Activated CD4-positive, CD25-positive, alpha-beta regulatory T cell treated with anti-CD3 and anti-CD28 coated beads, Interleukin-2, amount 50 U/mL, for 72 hours (primary cell): ENCODE results near the gene ABCC11.
A peak's percentile ranks its signal among the peaks of the same experiment; 100 is the strongest.
"Not testable (repeated sequence)": the region's sequence is repeated elsewhere in the genome, so short reads cannot be mapped to it uniquely, and the experiment has no call there.

Source experiments
- DNase-seq: peaks from one replicate; pipeline ENCODE4 v3.0.0; 2021

The ABCC11 gene

GRCh38 chr16:48197294-48197693, 50.0 kb downstream of the ABCC11 start:
- no peak for DNase-seq

DNA sequence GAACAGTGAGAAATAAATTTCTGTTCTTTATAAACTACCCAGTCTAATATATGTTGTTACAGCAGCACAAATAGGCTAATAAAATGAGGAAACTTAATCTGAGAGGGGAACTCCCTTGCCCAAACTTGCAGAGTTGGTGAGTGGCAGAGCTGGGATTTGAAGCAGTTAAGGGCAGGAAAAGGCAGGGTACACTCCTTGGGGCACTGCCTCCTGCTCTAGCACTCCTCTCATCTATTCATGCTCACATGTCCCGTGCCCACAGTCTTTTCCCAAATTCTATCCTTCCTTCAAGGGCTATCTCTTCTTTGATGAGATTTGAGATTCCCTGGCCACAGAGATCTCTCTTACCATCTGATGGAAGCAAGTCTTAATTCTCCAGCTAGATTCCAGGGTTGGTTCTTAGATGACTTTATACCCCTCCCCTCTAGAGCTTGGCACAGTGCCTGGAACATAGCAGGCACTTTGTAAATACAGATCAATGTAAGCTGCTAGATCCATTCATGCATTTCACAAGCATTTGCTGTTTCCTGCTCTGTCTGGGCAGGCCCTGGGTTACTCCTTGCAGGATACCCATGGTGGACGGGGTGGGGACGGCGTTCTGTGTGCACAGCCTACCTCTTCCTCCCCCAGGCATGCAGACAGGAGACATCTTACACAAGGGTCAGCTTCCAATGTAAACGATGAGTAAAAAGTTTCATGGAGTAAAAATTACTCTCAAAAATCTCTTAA, 52.3 kb downstream of the ABCC11 start:
- no peak for DNase-seq

DNA sequence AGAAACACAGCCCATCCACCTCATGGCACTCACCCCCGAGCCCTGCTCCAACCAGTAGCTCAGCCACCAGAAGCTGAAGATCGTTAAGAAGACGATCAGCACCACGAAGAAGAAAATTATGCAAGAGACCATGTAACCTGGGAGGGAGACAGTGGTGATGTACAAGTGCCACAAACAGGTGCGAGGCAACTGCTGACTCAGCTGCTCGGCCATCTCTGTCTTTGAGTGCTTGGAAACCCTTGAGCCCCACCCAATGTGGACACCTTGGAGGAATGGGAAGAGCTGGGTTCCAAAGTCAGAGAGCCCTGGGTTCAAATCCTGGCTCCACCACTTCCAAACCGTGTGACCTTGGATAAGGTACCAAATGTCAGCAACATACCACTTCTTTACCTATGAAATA, 53.5 kb downstream of the ABCC11 start:
- no peak for DNase-seq

DNA sequence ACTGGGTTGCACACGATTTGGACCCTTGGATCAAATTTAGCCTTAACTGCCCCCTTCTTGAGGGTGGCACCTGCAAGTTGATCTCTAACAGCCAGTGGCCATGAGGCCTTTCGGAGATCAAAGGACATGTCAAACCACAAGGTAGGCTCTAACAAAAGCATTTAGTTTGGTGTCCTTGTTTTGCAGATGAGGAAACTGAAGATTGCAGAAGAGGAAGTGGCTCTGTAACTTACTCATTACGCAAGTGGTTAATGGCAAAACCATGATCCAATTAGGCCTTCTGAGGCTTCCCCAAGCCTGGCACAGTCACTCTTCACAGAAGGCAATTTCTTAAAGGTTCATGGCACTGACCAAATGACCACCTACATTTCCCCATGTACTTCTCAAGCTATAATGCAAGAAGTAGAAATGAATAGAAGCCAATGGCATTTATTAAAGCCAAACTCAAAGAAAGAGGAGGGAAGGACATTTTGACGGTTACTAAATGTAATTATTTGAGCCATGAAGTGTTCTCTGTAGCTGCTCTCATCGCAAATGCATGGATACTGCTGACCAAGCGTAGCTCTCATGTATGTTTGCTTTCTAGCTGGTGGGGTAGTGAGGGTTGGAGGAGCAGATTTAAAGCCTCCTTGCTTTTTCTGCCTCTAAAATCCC, 58.8 kb downstream of the ABCC11 start:
- DNase-seq, result no peak

DNA sequence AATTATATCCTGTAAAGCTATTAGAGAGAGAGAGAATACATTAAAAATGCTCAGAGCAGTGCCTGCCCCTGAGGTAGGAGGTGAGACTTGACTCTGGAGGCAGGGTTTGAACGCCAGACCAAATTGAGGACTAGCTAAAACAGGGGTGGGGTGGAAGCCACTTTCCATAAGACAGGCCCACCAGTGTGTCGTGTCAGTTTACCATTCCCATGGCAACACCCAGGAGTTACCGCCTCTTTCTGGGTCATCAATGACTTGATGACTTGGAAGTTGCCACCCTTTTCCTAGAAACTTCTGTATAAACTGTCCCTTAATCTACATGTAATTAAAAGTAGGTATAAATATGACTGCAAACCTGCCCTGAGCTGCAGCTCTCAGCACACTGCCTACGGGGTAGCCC, 59.6 kb downstream of the ABCC11 start:
- no peak for DNase-seq

GRCh38 chr16:48184681-48185080, 62.7 kb downstream of the ABCC11 start:
- no peak for DNase-seq

DNA sequence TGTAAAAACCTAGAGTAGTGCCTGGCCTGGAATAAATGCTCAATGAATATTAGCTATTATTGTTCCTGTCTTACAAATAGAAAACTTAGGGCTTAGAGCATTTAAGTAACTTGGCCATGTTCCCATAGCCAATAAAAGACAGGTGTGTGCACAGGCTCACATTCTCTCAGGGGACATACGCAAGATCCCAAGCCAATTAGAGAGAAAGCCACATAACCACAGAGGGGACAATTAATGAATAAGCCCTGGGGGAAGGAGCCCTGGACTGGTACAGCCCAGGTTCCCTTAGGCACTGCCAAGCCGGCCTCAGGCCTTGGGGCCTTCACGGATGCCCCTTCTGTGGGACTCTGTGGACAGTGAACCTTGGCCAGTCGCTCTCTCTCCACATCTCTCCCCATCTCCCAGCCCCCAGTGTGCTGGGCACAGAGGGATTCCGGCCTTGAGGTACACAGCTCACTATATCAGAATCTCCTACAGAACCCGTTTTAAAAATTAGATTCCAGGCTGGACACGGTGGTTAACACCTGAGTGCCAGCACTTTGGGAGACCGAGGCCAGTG, 64.3 kb downstream of the ABCC11 start:
- no peak for DNase-seq

GRCh38 chr16:48181746-48182520, 65.4 kb downstream of the ABCC11 start:
- DNase-seq, result not testable (repeated sequence)

DNA sequence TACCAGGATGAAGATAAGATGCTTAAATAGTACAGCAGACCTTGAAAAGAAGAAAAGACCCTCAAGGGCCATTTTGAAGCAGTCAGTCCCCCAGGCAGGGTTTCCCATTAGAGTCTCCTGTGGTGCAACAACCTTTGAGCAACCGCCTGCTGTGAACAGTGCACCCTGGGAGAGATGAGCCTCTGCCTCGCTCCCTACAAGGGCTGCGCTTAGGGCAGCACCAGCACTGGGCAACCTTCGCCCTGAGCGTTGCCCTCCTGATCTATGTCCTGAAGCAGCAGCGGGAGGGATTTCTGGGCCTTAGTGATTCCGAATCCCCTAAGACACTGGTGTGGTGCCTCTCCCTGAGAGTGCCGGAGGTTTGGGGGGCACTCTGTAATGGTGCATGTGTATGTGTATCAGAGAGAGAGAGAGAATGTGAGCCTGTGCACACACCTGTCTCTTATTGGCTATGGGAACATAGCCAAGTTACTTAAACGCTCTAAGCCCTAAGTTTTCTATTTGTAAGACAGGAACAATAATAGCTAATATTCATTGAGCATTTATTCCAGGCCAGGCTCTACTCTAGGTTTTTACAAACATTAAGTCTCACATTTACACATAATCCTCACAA, 66.4 kb downstream of the ABCC11 start:
- no peak for DNase-seq

DNA sequence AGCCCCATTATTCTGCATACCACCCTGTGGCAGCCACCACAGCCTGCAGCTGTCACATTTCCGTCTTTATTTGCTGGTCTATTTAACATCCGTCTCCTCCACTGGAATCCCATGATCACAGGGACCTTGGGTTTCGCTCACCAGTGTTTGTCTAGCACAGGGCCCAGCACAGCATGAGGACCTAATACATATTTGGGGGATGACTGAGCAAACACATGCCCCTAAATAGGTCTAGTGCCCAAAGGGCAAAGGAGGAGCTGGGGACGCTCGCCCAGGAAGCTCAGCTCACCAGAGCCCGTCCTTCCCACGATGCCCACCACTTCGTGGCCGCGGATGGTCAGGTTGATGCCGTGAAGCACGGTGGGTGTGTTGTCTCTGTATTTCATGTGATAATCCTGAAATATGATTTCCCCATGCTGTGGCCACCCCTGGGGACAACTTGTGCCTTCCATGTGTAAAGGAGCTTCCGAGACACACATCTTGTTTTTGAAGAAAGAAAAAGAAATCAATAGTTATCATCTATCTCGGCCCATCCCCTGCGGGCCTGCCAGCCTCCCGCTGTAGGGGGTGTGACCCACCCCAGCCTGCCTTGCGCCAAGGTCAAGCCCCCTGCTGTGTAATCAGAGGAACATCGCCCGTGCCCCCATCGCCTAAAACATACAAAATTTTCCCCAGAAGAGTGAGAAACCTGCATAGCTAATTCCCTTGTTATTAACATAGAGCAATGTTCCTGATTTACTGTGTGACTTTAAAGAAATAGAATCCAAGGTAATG, 70.5 kb downstream of the ABCC11 start:
- no peak for DNase-seq

GRCh38 chr16:48173889-48174288, 73.5 kb downstream of the ABCC11 start:
- DNase-seq, result no peak

DNA sequence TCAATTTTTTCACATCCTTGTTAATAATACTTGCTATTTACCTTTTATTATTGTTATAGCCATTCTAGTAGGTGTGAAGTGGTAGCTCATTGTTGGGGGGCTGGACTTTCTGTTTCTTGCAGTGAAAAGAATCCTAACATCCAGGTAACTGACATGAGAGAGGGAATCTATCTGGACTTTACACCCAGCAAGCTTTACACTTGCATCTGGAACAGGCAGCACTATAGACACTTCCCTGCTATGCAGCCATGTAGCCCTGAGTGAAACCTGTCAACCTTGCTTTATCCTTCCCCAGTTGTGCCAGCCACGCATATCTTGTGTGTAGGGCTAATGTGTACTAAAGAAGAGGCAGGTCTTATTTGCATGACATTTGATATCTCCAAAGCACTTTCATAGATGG, 74.7 kb downstream of the ABCC11 start:
- DNase-seq, result no peak

DNA sequence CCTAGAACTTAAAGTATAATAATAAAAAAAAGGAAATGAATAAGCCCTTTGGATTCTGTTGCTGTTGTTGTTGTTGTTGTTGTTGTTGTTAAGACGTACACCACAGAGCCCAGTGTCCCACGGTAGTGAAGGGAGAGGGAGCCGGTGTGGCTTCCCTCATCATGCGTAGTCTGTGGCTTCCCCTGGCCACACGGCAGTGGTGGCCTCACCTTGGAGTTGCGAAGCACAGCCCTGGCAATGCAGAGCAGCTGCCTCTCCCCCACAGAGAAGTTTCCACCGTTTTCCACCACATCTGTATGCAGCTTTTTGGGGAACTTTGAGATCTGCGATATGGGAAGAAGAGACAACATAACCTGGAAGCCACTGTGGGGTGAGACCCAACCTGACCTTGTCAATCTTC, 77.4 kb downstream of the ABCC11 start:
- DNase-seq, result no peak

DNA sequence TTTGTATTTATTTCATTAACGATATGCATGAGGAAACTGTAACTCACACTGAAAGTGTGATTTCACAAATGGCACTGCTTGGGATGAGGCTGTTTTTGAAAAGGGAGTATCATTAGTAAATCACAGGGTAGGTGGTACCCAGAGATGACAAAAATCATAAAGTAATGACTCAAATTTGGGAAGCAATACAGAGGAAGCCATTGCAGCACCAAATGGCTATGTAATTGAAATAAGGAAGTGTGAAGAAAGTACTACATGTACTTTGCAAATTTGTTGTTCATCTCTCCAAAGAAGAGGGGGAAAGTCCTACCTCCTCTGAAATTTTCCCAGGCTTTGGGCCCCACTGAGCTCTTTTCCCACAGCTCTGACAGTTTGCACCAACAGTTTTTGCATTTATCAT, 79.3 kb downstream of the ABCC11 start:
- DNase-seq, result no peak

- DNase-seq, result not testable (repeated sequence)
Measured at GRCh38 chr16:48166617-48167016, 80.7 kb downstream of the ABCC11 start.

GRCh38 chr16:48165961-48166578, 81.3 kb downstream of the ABCC11 start:
- no peak for DNase-seq

DNA sequence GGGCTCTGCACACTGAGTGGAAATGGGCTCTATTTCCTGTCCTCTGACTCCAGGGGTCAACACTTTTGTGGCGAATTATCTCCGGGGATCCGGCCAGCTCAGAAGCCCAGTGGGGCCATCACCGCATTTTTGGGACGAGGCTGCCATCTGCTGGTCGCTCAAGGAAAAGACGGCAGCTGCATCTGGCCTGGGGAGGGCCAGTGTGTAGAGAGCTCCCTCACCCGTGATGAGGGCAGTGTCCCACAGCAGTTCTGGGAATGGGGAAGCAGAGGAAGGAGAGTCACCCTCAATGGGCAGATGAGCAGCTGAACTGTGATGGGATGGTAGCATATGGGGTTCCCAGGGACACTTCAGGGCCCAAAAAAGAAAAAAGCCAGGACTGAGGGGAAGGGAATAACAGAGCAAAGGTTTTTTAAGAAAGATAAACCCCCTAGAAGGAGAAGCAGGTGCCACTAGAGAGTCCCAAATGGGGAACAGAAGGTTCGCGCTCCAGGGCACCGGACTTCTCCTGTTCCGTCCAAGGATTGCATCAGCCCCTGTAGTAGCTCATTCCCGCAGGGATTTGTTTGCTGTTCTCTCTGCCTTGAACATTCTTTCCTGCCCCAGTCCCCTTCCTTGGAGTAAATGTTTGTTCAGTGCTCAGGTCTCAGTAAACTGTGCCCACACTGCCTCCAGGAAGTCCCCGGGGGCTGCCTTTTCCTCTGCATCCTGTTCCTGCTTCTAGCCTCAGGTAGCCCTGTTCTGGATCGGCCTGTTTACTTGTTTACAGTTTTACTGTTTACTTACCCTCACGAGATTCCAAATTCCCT, 82.2 kb downstream of the ABCC11 start:
- peak; percentile 79 for DNase-seq

DNA sequence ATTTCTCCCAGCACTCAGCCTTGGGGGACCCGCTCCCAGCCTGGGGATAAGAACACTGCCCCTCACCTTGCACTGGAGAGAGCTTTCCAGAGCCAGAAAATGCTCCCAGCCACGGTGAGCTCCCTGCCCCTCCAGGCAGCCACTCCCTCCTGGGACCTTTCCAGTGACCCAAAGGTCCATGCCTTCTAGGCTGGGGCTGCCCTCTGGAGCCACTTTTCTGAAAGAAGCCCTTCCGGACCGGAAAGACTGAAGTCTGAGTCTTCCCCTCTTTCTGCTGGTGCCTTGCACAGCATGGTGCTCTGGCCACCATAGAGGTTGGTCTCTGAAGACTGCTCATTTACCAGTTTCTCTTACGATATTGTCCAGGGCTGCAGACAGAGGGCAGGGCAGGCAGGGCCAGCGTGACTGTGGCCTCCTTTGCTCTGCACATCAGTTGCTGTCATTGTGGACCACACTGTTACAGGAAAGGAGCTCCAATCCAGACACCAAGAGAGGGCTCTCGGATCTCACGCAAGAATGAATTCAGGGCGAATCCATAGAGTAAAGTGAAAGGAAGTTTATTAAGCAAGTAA, 84.4 kb downstream of the ABCC11 start:
- DNase-seq, result no peak

GRCh38 chr16:48161906-48162305, 85.4 kb downstream of the ABCC11 start:
- no peak for DNase-seq

GRCh38 chr16:48160575-48160974, 86.8 kb downstream of the ABCC11 start:
- no peak for DNase-seq

- DNase-seq, result no peak
Measured at GRCh38 chr16:48158296-48158695, 89.0 kb downstream of the ABCC11 start.
